Stimulated activated CD4-positive, alpha-beta T cell treated with anti-CD3 and anti-CD28 coated beads, Interleukin-1b, Interleukin-23, amount 100 ng/mL, for 24 hours (primary cell): ENCODE measurements around the gene SPINK1.
"Not testable (repeated sequence)": the region's sequence is repeated elsewhere in the genome, so short reads cannot be mapped to it uniquely, and the experiment has no call there.

Source experiments
- DNase-seq, 4 experiments: peaks; one replicate each; pipeline ENCODE4 v3.0.0-alpha.2; 2020; ENCODE audit warnings: low read depth in 4 of 4, low spot score in 1 of 4

SPINK1 gene

GRCh38 chr5:147854894-147855773 lies 23.7 kb upstream of the SPINK1 start:
- DNase-seq = no peak

- DNase-seq = no peak
These were observed 22.9 kb upstream of the SPINK1 start for GRCh38 chr5:147854331-147854730.

- no peak for DNase-seq
These were observed 22.0 kb upstream of the SPINK1 start for GRCh38 chr5:147853372-147853987.

GRCh38 chr5:147852365-147852764 lies 20.9 kb upstream of the SPINK1 start:
- no peak for DNase-seq

GRCh38 chr5:147851578-147851977 lies 20.1 kb upstream of the SPINK1 start:
- no peak for DNase-seq

- no peak for DNase-seq
These were observed 17.8 kb upstream of the SPINK1 start for GRCh38 chr5:147849226-147849625.

- no peak for DNase-seq
These were observed 14.1 kb upstream of the SPINK1 start for GRCh38 chr5:147845618-147846017.

- no peak for DNase-seq
These were observed 13.4 kb upstream of the SPINK1 start for GRCh38 chr5:147844846-147845245.

- DNase-seq = no peak
These were observed 11.4 kb upstream of the SPINK1 start for GRCh38 chr5:147842869-147843268.

- DNase-seq = no peak
These were observed 5.0 kb upstream of the SPINK1 start for GRCh38 chr5:147836439-147836838.

GRCh38 chr5:147835386-147835798 lies 3.9 kb upstream of the SPINK1 start:
- no peak for DNase-seq

GRCh38 chr5:147832541-147832940 lies 1.1 kb upstream of the SPINK1 start:
- no peak for DNase-seq

GRCh38 chr5:147830035-147830434 lies 1.4 kb downstream of the SPINK1 start:
- DNase-seq = no peak

GRCh38 chr5:147827017-147827416 lies 4.5 kb downstream of the SPINK1 start:
- DNase-seq = not testable (repeated sequence)

GRCh38 chr5:147826361-147826760 lies 5.1 kb downstream of the SPINK1 start:
- DNase-seq = no peak

- no peak for DNase-seq
These were observed 8.6 kb downstream of the SPINK1 start for GRCh38 chr5:147822686-147823491.

- DNase-seq = not testable (repeated sequence)
These were observed 9.2 kb downstream of the SPINK1 start for GRCh38 chr5:147822222-147822621.

GRCh38 chr5:147821766-147822165 lies 9.7 kb downstream of the SPINK1 start:
- no peak for DNase-seq

GRCh38 chr5:147819261-147819770 lies 12.2 kb downstream of the SPINK1 start:
- DNase-seq = no peak

GRCh38 chr5:147818290-147818689 lies 13.2 kb downstream of the SPINK1 start:
- no peak for DNase-seq

GRCh38 chr5:147813696-147814095 lies 17.8 kb downstream of the SPINK1 start:
- no peak for DNase-seq
